HepG2 (cell line): Measurements from ENCODE around the gene KIF20A. TPM values are rescaled to one million over a fixed set of nuclear protein-coding genes. Genes with fewer than 3 reads are reported as not detected.

Source experiments
- MIXL1 ChIP-seq: IDR thresholded peaks from 2 replicates; pipeline ENCODE4 v1.6.1; 2016
- ZNF512B ChIP-seq: sonication (generic); formaldehyde crosslinking; IDR thresholded peaks from 2 replicates; pipeline ENCODE4 v1.5.1; 2020; ENCODE audit warnings: missing genetic modification reagents, mild to moderate bottlenecking, borderline replicate concordance
- polyA plus RNA-seq, 8 experiments: library from polyadenylated mRNA; depleted of rRNA in 3 of 8; stranded (reverse) in 7 of 8; unstranded in 1 of 8; fragments of >200 nt; fragmentation: Illumina TruSeq in 4 of 8; extraction: Trizol in 4 of 8; gene quantifications; 2 replicates each; pipeline versions ENCODE4 v1.2.1 to v1.2.3, GENCODE V29; 2011 to 2016; ENCODE audit warnings: low read depth in 4 of 8, missing spikeins in 1 of 8, mixed read lengths in 1 of 8; ENCODE audit not compliant: insufficient read depth in 1 of 8
- total RNA-seq, 5 experiments: library from RNA; depleted of rRNA; stranded (reverse); fragments of >200 nt; fragmentation: Illumina TruSeq; extraction: Trizol; gene quantifications; 2 replicates each; pipeline ENCODE4 v1.2.3, GENCODE V29; 2016; ENCODE audit warnings: low read depth in 1 of 5
- TF ChIP-seq, protein P1 (sequence below), 2 experiments: fragments of 450-650 bp in 1 of 2; sonication (generic) in 1 of 2; formaldehyde crosslinking in 1 of 2; IDR thresholded peaks; 2 replicates each; pipeline versions ENCODE4 v1.6.1 to v1.8.0; 2016 to 2022; ENCODE audit warnings: antibody characterized with exemption in 1 of 2, mild to moderate bottlenecking in 1 of 2, missing genetic modification reagents in 1 of 2

Gene KIF20A
- total and polyA plus RNA-seq, 2 of the 13 experiments (the other 11 are each of a cell fraction or from before 2014, with no cell fraction given), result 17.1 to 66.8 TPM

DNA sequence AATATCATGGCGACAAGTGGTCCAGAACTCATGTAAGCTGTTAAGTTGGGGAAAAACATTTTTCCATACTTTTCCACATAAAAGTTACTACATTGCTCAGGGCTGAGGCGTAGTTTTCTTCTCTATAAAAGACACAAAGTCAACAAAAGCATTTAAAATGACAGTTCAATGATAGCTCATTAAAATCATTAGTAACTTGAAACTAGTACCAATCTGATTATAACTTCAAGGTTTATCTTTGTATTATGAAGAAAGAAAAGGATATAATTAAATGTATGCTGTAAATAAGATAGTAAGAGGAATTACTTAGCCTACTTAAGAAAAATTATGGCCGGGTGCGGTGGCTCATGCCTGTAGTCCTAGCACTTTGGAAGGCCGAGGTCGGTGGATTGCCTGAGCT lies 49.6 kb upstream of the KIF20A start (continued):
- TF ChIP-seq ZNF512B (CRISPR knock-in tag) (no peak), MIXL1 (CRISPR knock-in tag) (no peak)
- TF ChIP-seq, protein P1, sequence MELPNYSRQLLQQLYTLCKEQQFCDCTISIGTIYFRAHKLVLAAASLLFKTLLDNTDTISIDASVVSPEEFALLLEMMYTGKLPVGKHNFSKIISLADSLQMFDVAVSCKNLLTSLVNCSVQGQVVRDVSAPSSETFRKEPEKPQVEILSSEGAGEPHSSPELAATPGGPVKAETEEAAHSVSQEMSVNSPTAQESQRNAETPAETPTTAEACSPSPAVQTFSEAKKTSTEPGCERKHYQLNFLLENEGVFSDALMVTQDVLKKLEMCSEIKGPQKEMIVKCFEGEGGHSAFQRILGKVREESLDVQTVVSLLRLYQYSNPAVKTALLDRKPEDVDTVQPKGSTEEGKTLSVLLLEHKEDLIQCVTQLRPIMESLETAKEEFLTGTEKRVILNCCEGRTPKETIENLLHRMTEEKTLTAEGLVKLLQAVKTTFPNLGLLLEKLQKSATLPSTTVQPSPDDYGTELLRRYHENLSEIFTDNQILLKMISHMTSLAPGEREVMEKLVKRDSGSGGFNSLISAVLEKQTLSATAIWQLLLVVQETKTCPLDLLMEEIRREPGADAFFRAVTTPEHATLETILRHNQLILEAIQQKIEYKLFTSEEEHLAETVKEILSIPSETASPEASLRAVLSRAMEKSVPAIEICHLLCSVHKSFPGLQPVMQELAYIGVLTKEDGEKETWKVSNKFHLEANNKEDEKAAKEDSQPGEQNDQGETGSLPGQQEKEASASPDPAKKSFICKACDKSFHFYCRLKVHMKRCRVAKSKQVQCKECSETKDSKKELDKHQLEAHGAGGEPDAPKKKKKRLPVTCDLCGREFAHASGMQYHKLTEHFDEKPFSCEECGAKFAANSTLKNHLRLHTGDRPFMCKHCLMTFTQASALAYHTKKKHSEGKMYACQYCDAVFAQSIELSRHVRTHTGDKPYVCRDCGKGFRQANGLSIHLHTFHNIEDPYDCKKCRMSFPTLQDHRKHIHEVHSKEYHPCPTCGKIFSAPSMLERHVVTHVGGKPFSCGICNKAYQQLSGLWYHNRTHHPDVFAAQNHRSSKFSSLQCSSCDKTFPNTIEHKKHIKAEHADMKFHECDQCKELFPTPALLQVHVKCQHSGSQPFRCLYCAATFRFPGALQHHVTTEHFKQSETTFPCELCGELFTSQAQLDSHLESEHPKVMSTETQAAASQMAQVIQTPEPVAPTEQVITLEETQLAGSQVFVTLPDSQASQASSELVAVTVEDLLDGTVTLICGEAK (IDR thresholded peaks at IDR 0.05), result no peak
- TF ChIP-seq, protein P1 (CRISPR knock-in tag; IDR thresholded peaks at IDR 0.05), result no peak
- TF ChIP-seq, all 625 proteins: peak for 0
